HCT116 (cell line): ENCODE data around the gene LGI1. TPM values are rescaled to one million over a fixed set of nuclear protein-coding genes. Genes with fewer than 3 reads are reported as not detected.

Source experiments
- ATAC-seq: fragments of 200-7000 bp; cut with Tn5 transposase; 2 replicates; pipeline ENCODE4 v1.9.1; 2020; ENCODE audit warnings: mild to moderate bottlenecking, moderate library complexity
- BruUV-seq: library from RNA; stranded (reverse); fragments of 400-500 nt; replicated peaks from 2 replicates; lab custom pipeline; 2021; lab: Mats Ljungman, UMichigan
- CTCF ChIA-PET: fragments of 300-600 bp; sonication (Branson Sonifier 250); formaldehyde crosslinking; loops from one replicate; lab custom pipeline; 2021; ENCODE audit warnings: antibody characterized with exemption; lab: Charles Lee
- POLR2A ChIA-PET: fragments of 300-600, 350-600 bp; sonication (Branson Sonifier 250); formaldehyde crosslinking; loops from one replicate; lab custom pipeline; 2021; ENCODE audit warnings: antibody characterized with exemption; lab: Charles Lee
- RAD21 ChIA-PET, 2 experiments: fragments of 300-600 bp; sonication (Branson Sonifier 250); formaldehyde crosslinking; loops; one replicate each; lab custom pipeline; 2023; ENCODE audit warnings: low total read pairs in 2 of 2; ENCODE audit not compliant: uncharacterized antibody in 2 of 2, unreplicated experiment in 2 of 2, low non-redundant PET in 1 of 2; lab: Charles Lee
- DNase-seq: peaks from one replicate; pipeline ENCODE4 v3.0.0-alpha.2; 2010; ENCODE audit warnings: low read depth, low spot score
- H2AFZ ChIP-seq: fragments of 200-600 bp; shearing (Covaris generic), sonication (generic); 2 replicates; pipeline ENCODE4 v1.6.1; 2017; ENCODE audit warnings: low read depth, mixed run types, mixed read lengths, antibody characterized with exemption, low read length; ENCODE audit not compliant: poor library complexity, severe bottlenecking
- H3K27ac ChIP-seq: 2 replicates; pipeline ENCODE4 v1.5.1; 2012; ENCODE audit warnings: low read depth, low read length
- H3K27me3 ChIP-seq: fragments of 200-600 bp; sonication (generic); 2 replicates; pipeline ENCODE4 v1.6.1; 2016; ENCODE audit warnings: mixed run types, low read length, mixed read lengths; ENCODE audit not compliant: insufficient read depth
- H3K36me3 ChIP-seq, 2 experiments: fragments of 200-500 bp in 1 of 2; fragments of 200-600 bp in 1 of 2; sonication (Bioruptor generic) in 1 of 2; sonication (generic) in 1 of 2; 2 replicates each; pipeline versions ENCODE4 v1.5.1 to v1.6.1; 2014 to 2016; ENCODE audit warnings: low read length in 2 of 2, inconsistent platforms in 1 of 2, mixed read lengths in 1 of 2, mixed run types in 1 of 2; ENCODE audit not compliant: insufficient read depth in 2 of 2, control insufficient read depth in 1 of 2
- H3K4me1 ChIP-seq, 2 experiments: fragments of 200-600 bp in 1 of 2; sonication (generic) in 1 of 2; 2 replicates each; pipeline versions ENCODE4 v1.5.1 to v1.6.1; 2012 to 2017; ENCODE audit warnings: low read length in 2 of 2, inconsistent platforms in 1 of 2, mild to moderate bottlenecking in 1 of 2, mixed read lengths in 1 of 2, mixed run types in 1 of 2, moderate library complexity in 1 of 2; ENCODE audit not compliant: insufficient read depth in 2 of 2, control insufficient read depth in 1 of 2
- H3K4me2 ChIP-seq: fragments of 200-600 bp; sonication (generic); 2 replicates; pipeline ENCODE4 v1.6.1; 2017; ENCODE audit warnings: mixed run types, low read length, mixed read lengths
- H3K4me3 ChIP-seq, 2 experiments: fragments of 200-600 bp in 1 of 2; sonication (generic) in 1 of 2; replicated peaks in 1 of 2; 2 replicates each; pipeline ENCODE4 v1.5.1; 2011 to 2016; ENCODE audit warnings: low read length in 2 of 2, control low read depth in 1 of 2, low read depth in 1 of 2, mild to moderate bottlenecking in 1 of 2, mixed read lengths in 1 of 2, mixed run types in 1 of 2
- H3K79me2 ChIP-seq: fragments of 200-600 bp; sonication (generic); 2 replicates; pipeline ENCODE4 v1.6.1; 2017; ENCODE audit warnings: mild to moderate bottlenecking, mixed run types, low read length, moderate library complexity, mixed read lengths; ENCODE audit not compliant: insufficient read depth
- H3K9ac ChIP-seq: fragments of 200-600 bp; sonication (generic); 2 replicates; pipeline ENCODE4 v1.6.1; 2016; ENCODE audit warnings: low read length, mixed read lengths
- H3K9me2 ChIP-seq: fragments of 200-600 bp; sonication (generic), shearing (Covaris generic); 2 replicates; pipeline ENCODE4 v1.6.1; 2017; ENCODE audit warnings: mixed run types, mild to moderate bottlenecking, moderate library complexity; ENCODE audit not compliant: insufficient read depth
- H3K9me3 ChIP-seq, 2 experiments: fragments of 200-500 bp in 1 of 2; fragments of 200-600 bp in 1 of 2; sonication (Bioruptor generic) in 1 of 2; sonication (generic) in 1 of 2; 2 replicates each; pipeline ENCODE4 v1.6.1; 2014 to 2017; ENCODE audit warnings: low read length in 2 of 2, mixed read lengths in 2 of 2, inconsistent platforms in 1 of 2, low read depth in 1 of 2, mild to moderate bottlenecking in 1 of 2, mixed run types in 1 of 2, moderate library complexity in 1 of 2; ENCODE audit not compliant: control insufficient read depth in 1 of 2, insufficient read depth in 1 of 2
- H4K20me1 ChIP-seq: fragments of 200-600 bp; sonication (generic), shearing (Covaris generic); 2 replicates; pipeline ENCODE4 v1.6.1; 2017; ENCODE audit warnings: mixed run types, mild to moderate bottlenecking, moderate library complexity; ENCODE audit not compliant: insufficient read depth
- FOSL1 ChIP-seq: IDR thresholded peaks from 2 replicates; pipeline ENCODE4 v1.6.1; 2012; ENCODE audit warnings: low read depth
- SP1 ChIP-seq: IDR thresholded peaks from 2 replicates; pipeline ENCODE4 v1.6.1; 2012; ENCODE audit warnings: low read depth
- ZNF274 ChIP-seq: fragments of 200-500 bp; sonication (Bioruptor generic); IDR thresholded peaks from 2 replicates; pipeline ENCODE4 v1.6.1; 2014; ENCODE audit warnings: mild to moderate bottlenecking, low read depth, low read length, inconsistent platforms
- intact Hi-C: fragments of 100-400 bp; cut with micrococcal nuclease; formaldehyde crosslinking; loops from 2 replicates; pipeline ENCODE4 v1.10.0; 2022
- total RNA-seq: library from RNA; stranded (reverse); gene quantifications from one replicate; pipeline ENCODE4 v1.2.1, GENCODE V29; 2021; ENCODE audit not compliant: unreplicated experiment
- TF ChIP-seq, protein P1 (sequence below): IDR thresholded peaks from 2 replicates; pipeline ENCODE4 v1.6.1; 2012; ENCODE audit warnings: low read depth

LGI1 gene
- total RNA-seq, 1 experiment from 2014 or later = not detected

DNA sequence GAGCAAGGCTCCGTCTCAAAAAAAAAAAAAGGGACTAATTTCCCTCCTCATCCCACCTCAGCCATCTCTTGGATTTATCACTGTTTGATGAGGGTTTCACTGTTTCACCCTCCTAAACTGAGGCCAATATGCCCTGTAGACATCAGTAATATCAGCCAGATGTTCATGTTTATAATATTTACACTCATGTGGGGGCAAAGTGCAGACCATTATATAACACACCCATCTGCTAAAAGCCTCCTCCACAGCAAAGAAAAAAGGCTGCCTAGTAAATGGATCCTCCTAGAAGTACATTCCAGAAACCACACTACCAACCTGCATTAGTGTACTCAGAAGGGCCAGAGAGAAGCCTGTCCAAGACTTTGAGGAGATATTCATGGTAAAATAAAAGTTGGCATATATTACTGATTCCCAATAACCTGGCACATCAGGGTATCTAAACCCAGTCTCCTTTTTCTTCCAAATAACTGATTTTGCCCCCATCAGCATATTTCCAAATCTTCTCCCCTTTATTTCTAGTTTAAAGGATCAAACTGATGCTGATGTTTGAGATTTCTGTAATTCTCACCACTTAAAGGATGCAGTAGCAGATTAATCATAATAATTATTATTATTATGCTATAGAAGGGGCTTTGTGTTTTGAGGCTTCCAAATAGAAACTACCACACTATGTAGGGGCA, 55.1 kb downstream of the LGI1 start:
- Histone ChIP-seq H3K4me1 (peaks cover 6 to 50% of the 10 kb centered on the region in 2 experiments; a peak in 3 of 4 replicates), H3K4me2 (peak overlapping the region; percentile 55), H3K9ac (peak overlapping the region; percentile 37; the same call in 1 of the 2 replicates), H3K27ac (no peak overlapping the region), H2AFZ (peak overlapping the region; percentile 99), H3K36me3 (no peaks in the 10 kb centered on the region), H3K4me3 (no peak overlapping the region), H4K20me1 (no peaks in the 10 kb centered on the region), H3K79me2 (no peaks in the 10 kb centered on the region), H3K9me2 (no peaks in the 10 kb centered on the region)
- ChIA-PET RAD21 (interaction anchor here in 1 of 2 experiments (0.6 kb wide), 1 partner anchor 111 kb away, joined by 3 read pairs; no protein-coding TSS in a partner anchor), POLR2A (no interaction called here)
- intact Hi-C loops = loop anchor here (1.0 kb wide), 1 partner anchor 110 kb away; the partner anchor contains the start of gene FRA10AC1
- no peak for ATAC-seq
- TF ChIP-seq, protein P1, sequence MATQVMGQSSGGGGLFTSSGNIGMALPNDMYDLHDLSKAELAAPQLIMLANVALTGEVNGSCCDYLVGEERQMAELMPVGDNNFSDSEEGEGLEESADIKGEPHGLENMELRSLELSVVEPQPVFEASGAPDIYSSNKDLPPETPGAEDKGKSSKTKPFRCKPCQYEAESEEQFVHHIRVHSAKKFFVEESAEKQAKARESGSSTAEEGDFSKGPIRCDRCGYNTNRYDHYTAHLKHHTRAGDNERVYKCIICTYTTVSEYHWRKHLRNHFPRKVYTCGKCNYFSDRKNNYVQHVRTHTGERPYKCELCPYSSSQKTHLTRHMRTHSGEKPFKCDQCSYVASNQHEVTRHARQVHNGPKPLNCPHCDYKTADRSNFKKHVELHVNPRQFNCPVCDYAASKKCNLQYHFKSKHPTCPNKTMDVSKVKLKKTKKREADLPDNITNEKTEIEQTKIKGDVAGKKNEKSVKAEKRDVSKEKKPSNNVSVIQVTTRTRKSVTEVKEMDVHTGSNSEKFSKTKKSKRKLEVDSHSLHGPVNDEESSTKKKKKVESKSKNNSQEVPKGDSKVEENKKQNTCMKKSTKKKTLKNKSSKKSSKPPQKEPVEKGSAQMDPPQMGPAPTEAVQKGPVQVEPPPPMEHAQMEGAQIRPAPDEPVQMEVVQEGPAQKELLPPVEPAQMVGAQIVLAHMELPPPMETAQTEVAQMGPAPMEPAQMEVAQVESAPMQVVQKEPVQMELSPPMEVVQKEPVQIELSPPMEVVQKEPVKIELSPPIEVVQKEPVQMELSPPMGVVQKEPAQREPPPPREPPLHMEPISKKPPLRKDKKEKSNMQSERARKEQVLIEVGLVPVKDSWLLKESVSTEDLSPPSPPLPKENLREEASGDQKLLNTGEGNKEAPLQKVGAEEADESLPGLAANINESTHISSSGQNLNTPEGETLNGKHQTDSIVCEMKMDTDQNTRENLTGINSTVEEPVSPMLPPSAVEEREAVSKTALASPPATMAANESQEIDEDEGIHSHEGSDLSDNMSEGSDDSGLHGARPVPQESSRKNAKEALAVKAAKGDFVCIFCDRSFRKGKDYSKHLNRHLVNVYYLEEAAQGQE = no peak
- TF ChIP-seq SP1 (no peak), ZNF274 (no peak), FOSL1 (no peak)
- TF ChIP-seq, all 23 proteins: peak for 0
- Histone ChIP-seq H3K27me3 (no peaks in the 10 kb centered on the region), H3K9me3 (no peaks in the 10 kb centered on the region)
- no peak for DNase-seq
- CTCF ChIA-PET = interaction anchor here (0.6 to 4.7 kb wide), 12 partner anchors 9 to 631 kb away, joined by 3 to 92 read pairs (median 4); partner anchors contain the start of gene FRA10AC1
- no TSS peak for BruUV-seq
